OCI-LY7 (cell line): ENCODE results near the gene SARM1.

Source experiments
- EZH2phosphoT487 ChIP-seq: fragments of 200-600 bp; sonication (generic); IDR thresholded peaks from 2 replicates; pipeline ENCODE4 v1.6.1; 2018; ENCODE audit warnings: low read depth, borderline replicate concordance, mild to moderate bottlenecking, mixed run types, antibody characterized with exemption, low read length, moderate library complexity, mixed read lengths
- TF ChIP-seq, protein P1 (sequence below): fragments of 200-600 bp; sonication (generic); conservative IDR thresholded peaks from 2 replicates; pipeline ENCODE4 v1.5.1; 2014; ENCODE audit warnings: mild to moderate bottlenecking, antibody characterized with exemption, low read length, moderate library complexity, mixed read lengths

GRCh38 chr17:28339431-28339830, 32.1 kb upstream of the SARM1 start:
- TF ChIP-seq, protein P1, sequence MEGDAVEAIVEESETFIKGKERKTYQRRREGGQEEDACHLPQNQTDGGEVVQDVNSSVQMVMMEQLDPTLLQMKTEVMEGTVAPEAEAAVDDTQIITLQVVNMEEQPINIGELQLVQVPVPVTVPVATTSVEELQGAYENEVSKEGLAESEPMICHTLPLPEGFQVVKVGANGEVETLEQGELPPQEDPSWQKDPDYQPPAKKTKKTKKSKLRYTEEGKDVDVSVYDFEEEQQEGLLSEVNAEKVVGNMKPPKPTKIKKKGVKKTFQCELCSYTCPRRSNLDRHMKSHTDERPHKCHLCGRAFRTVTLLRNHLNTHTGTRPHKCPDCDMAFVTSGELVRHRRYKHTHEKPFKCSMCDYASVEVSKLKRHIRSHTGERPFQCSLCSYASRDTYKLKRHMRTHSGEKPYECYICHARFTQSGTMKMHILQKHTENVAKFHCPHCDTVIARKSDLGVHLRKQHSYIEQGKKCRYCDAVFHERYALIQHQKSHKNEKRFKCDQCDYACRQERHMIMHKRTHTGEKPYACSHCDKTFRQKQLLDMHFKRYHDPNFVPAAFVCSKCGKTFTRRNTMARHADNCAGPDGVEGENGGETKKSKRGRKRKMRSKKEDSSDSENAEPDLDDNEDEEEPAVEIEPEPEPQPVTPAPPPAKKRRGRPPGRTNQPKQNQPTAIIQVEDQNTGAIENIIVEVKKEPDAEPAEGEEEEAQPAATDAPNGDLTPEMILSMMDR: no peak
- no peak for TF ChIP-seq EZH2phosphoT487
